ENCODE results near the gene NFATC1.
"Not testable (repeated sequence)": the region's sequence is repeated elsewhere in the genome, so short reads cannot be mapped to it uniquely, and the experiment has no call there.

Gene NFATC1

GRCh38 chr18:79477711-79478483, 82.2 kb downstream of the NFATC1 start:
- no peak for DNase-seq (ENCODE audit: low read depth)

DNA sequence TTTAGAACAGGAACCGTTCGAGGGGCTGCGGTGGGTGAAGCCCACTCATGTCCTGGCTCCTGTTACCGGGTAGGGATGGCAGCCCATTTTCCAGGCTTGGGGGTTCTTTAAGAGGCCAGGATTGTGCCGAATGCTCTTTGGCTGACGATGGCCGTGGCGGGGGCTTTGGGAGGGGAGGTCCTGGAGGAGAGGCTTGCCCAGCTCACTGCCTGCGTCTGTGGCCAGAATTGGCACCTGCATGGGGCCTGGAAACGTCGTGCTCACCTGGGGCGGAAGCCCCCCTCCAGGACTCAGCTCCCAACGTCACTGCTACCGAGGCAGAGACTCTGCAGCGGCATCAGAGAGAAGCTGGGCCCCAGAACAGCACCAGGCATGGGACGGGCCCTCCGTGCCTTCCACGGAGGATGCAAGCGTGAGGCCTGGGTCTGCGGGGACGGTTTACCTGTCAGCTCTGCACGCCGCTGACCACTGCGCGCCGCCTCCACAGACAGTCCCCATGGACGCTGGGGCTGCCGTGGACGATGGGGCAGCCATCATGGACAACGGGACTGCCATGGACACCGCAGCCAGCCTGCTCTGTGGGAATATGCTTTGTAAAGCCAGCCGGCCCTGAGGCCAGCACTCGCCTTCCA, 82.9 kb downstream of the NFATC1 start:
- no peak for DNase-seq (ENCODE audit: low read depth)

DNA sequence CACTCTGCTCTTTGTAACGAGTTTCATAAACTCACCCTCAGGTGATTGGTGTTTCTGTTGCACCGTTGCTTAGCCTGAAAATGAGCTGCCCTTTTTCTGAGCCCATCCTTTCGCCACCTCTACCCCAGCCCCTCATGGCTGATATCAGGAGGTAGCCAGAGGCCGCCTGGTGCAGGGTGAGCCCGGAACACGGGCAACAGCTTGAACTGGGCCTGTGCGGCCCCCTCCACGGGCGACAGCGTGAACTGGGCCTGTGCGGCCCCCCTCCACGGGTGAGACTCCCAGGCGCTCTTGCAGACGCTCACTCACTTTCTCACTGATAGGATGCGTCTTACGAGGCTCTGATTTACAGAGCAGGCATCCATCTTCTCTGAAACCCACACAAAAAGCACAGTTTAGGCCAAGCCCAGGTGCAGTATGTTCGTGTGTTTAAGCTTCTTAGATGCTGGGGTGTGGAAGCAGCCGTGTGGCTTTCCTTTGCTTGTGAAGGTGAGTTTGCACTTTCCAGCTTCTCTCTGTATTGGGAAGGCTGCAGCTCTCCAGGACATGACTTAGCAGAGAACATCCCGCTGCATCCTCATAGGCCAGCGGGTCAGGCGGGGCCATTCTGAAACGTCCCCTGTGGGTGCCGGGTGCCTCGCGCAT, 83.5 kb downstream of the NFATC1 start:
- DNase-seq (ENCODE audit: low read depth): no peak

DNA sequence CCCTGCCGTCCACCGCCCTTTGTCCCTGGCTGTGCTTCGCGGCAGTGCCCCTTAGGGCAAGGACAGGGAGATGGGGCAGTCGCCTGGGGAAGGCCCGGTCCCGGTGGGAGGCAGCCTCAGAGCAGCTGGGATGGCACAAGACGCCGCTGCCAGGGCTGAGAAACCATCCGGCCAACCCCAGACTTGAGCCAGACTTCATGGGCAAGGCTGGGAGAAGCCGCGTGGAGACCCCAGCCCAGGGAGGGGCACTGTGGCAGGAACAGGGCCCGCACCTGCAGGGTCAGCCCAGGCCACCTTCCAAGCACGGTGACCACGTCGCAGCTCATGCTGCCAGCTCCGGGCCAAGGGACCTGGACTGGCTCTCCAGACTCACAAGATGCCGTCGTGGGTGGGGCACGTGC, 84.0 kb downstream of the NFATC1 start:
- DNase-seq (ENCODE audit: low read depth): no peak

DNA sequence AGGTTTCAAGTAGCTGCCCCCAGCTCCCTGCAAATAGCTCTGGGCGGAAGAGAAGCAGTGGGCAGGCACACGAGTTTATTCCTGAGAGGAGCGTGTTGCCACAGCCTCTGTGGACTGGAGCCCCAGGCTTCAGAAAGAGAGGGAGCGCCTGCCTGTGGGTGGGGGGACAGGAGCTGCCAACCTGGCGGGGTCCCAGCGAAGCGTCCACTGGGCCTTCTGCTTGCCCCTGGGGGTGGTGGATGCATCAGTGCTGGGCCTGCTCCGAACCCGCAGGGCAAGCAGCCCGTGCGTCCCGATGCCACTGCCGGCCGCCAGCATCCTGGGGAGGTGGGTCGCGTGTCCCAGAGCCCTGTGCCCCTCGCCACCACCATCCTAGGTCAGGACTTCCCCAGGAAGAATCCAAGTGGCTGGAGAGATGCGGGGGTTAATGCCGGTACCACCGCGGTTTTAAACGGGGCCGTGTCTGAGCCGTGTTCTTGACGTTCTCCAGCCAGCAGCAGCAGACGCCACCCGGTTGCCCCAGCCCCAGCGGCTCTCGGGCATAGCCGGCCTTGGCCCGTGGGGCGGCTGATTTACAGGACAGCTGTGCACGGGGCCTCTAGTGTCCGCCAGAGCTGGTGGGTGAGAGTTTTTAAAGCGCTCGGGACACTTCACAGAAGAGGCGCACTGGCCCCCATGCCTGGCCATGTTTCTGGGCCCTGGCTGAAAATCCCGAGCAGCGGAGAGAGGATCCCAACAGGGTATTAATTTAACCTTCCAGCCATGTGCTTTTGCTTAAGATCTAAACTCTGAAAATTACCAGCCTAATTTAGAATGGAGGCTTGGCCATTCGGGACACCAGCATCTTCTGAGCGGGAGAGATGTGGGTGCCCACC, 84.7 kb downstream of the NFATC1 start:
- no peak for DNase-seq (ENCODE audit: low read depth)

- no peak for DNase-seq (ENCODE audit: low read depth)
Observed at GRCh38 chr18:79481046-79481790, 85.5 kb downstream of the NFATC1 start.

GRCh38 chr18:79483393-79483792, 87.7 kb downstream of the NFATC1 start:
- not testable (repeated sequence) for DNase-seq (ENCODE audit: low read depth)

DNA sequence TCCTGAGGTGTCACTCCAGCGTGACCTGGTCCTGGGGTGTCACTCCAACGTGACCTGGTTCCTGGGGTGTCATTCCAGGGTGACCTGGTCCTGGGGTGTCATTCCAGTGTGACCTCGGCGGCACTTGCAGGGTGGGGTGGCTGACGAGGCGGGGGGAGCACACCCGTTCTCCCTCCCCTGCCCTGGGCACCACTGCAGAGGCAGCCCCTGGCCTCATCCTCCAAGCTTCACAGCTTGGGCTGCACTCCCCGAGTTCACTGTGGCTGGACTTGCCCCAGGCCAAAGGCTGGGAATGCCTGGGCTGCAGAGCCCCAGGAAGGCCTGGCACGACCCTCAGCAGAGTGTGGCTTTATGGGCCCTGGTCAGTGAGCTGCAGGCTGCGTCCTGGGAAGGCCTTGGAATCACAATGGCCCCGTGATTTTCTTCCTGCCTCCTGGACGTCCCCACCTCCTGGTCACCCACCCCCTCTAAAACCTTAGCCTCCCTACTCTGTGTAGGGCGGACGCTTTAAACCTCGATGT, 88.3 kb downstream of the NFATC1 start:
- no peak for DNase-seq (ENCODE audit: low read depth)

- no peak for DNase-seq (ENCODE audit: low read depth)
Observed at GRCh38 chr18:79484661-79485621, 89.2 kb downstream of the NFATC1 start.

DNA sequence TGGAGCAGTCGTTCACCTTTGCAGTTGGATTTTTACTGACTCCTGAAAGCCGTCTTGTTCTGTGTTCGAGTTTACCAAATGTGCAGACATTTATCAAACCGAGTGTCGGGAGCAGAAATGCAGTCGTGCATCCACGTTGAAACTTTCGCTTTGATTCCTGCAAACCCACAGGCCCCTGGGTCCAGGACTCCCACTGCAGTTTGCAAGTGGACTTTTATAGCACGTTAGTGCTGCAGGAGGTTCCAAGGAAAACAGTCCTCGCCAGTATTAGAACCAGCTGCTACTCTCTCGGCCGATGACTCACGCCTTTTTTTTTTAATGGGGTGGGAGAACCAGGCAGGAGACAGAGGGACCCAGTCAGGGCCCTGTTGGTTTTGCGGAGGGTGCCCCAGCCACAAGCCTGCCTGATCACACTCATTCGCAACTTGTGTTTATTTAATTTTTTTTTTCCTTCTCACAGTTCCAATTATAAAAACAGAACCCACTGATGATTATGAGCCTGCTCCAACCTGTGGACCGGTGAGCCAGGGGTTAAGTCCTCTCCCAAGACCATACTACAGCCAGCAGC, 90.1 kb downstream of the NFATC1 start:
- no peak for DNase-seq (ENCODE audit: low read depth)

GRCh38 chr18:79486356-79487182, 90.8 kb downstream of the NFATC1 start:
- no peak for DNase-seq (ENCODE audit: low read depth)

DNA sequence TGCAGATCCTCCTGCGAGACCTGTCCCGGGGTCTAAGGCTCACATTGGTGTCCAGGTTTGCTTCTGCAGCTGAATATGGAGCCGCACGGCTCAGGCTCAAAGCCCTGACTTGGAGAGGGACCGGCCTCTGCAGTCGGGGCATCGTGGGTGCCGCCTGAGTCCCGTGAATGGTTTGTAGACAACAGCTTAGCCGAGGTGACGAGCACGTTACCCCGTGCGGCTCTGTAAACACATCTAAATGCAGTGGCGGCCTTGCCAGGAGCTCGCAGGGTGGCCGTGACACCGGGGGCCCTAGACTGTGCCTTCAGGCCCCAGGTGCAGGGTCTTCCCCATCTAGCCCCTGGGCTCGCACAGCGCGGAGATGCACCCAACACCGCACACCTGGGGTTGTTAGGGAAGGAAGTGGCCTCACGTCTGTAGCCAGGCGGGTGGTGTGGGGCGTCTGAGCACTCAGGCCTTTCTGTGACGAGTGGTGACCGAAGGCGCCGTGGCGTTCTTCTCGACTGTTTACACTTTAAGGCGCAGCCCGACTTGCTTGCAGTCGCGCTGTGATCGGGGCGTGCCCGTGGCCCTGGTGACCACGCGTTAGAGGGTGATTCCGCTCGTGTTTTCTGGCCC, 91.6 kb downstream of the NFATC1 start:
- no peak for DNase-seq (ENCODE audit: low read depth)

DNA sequence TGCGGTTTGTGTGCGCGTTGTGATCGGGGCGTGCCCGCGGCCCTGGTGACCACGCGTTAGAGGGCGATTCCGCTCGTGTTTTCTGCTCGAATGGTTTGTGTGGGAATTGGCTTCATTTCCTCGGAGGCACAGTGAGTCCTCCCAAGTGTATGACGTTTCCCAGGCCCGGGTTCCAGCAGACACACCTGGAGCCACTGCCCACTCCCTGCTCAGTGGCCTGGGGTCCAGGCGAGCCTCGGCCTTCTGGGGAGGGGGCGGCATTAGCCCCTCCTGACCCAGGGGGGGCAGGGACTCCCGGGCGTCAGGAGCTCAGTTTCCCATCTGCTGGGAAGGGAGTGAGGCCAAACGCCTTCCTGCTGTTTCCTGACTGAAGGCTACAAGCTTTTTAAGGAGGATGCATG, 92.1 kb downstream of the NFATC1 start:
- no peak for DNase-seq (ENCODE audit: low read depth)

GRCh38 chr18:79488311-79489050, 92.8 kb downstream of the NFATC1 start:
- no peak for DNase-seq (ENCODE audit: low read depth)

DNA sequence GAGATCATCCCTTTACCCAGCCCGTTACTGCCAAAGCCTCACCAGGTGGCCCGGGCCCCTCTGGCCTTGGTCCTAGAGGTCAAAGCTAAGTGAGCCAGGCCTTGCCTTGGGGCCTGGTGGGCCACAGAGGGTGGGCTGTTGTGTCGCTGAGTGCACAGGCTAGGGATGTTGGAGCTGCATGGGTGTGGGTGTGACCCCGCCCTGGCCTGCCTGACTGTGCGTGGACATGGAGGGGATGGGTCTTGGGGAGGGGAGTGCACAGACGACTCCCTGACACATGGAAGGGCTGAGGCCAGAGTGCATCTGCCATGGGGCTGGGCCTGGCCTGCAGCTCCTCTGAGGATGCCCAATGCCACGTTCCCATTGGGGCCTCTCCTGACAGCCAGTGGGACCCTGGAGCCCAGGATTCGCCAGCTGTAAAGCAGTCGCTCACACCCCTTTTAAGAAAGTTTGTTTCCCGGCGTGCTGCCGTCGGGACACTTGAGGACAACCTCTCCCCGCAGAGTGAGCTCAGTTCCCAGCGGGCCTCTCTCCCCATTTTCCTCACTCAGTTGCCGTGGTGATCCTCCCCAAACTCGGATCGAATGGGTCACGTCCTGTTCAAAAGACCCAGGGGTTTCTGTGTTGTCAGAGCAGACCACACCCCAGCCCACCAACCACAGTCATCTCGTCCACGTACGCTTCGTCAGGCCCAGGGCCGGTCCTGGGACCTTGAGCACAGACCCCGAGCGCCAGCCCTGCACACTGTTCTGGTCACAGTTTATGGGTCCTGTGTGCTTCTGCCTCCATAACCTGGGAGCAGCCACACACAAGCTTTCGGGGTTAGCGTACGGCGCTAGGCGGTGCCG, 93.5 kb downstream of the NFATC1 start:
- no peak for DNase-seq (ENCODE audit: low read depth)

DNA sequence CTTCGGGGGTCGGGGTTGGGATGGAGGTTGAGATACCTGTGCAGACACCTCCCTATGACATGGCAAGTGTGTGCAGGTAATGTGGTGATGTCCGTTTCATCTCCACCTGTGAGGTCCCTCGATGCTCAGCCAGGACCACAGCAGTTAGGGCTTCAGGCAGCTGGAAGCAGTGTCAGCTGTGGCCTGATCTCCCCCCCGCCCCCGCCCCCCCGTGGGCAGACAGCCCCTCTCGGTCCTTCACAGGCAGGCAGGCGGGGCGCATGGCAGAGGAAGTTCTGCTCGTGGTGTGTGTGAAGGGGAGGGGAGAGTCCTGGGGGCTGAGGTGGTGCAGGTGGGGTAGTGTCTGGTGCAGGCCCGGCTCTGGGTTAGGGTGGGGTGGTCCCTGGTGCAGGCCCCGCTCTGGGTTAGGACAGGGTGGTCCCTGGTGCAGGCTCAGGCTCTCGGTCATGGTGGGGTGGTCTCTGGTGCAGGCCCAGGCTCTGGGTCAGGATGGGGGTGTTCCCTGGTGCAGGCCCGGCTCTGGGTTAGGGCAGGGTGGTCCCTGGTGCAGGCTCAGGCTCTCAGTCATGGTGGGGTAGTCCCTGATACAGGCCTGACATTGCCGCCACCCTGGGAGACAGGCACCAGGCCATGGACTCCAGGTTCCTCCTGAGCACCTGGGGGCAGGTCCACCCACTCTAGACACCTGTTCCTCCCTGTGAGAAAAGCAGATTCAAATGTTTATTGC, 94.3 kb downstream of the NFATC1 start:
- DNase-seq (ENCODE audit: low read depth): no peak
